RPMI7951 (cell line): ENCODE results near the gene C11orf98. TPM values are rescaled to one million over a fixed set of nuclear protein-coding genes. Genes with fewer than 3 reads are reported as not detected.
"Not testable (repeated sequence)": the region's sequence is repeated elsewhere in the genome, so short reads cannot be mapped to it uniquely, and the experiment has no call there.

Experiments
- DNase-seq: peaks from one replicate; pipeline ENCODE4 v3.0.0-alpha.2; 2012; ENCODE audit warnings: low read depth
- total RNA-seq: library from RNA; depleted of rRNA; stranded (reverse); fragments of >200 nt; shearing (Covaris generic); gene quantifications from 2 replicates; pipeline ENCODE4 v1.2.3, GENCODE V29; 2014

Gene C11orf98
- total RNA-seq, 1 experiment from 2014 or later, result 69.0 TPM

GRCh38 chr11:62682518-62682917, 17.5 kb upstream of the C11orf98 start:
- DNase-seq, result no peak

DNA sequence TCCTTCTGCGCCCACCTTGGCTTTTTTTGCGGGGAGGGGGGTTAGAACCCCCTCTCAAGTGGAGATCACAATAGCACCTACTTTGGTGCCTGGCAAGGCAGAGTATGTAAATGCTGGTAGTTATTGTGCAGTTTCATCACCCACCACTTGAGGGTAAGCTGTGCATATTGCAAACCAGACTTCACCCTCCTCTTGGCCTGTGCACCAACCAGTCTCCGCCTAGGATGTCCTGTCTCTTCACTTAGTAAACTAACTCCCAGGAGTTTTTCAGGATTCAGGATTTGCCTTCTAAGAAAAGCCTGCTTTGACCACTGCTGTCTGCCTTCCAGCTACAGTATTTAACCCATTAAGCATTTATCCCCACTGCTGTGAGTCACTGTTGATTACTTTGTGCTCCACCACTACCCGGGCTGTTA, 15.8 kb upstream of the C11orf98 start:
- peak; percentile 84 for DNase-seq

GRCh38 chr11:62678770-62679696, 14.0 kb upstream of the C11orf98 start, which contains the start of gene UBXN1:
TSS of gene UBXN1 (minus strand) at chr11:62679073. CDS start at chr11:62678923, 150 bp downstream.
- DNase-seq, result peak; percentile 89

DNA sequence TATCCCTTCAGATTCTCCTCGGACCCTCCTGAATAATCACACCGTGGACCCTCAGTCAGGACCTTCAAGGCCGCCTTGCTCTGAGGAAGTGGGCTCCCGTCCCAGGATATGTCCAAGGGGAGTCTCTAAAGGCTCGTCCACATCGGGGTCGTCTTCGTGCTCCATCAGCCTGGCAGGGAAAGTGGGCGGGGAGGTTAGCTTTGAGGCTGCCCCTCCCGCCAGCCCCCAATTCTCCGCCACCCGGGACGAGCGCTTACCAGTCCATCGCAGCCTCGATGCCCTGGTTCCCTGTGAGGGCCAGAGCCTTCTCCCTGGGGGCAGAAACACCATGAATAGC, 13.4 kb upstream of the C11orf98 start:
- no peak for DNase-seq

GRCh38 chr11:62677714-62678113, 12.7 kb upstream of the C11orf98 start:
- DNase-seq, result no peak

GRCh38 chr11:62677156-62677555, 12.1 kb upstream of the C11orf98 start:
- DNase-seq, result no peak

DNA sequence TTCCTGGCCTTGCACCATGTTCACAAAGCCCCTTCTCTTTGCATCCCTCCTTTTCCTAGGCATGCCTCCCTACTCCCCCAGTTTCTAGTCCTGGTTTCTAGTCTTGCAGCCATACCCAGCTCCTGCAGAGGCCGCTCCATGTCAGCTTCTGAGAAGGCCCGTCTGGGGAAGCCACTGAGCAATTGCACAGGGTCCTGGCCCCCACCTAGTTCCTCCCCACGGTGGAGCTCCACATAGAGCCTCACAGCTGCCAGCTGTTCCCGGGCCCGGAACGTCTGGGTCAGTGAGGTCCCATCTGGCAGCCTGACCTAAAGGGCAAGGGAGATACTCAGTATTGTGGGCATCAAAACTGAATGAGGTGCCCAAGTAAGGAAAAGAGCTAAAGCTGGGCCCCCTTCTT, 11.7 kb upstream of the C11orf98 start:
- no peak for DNase-seq

GRCh38 chr11:62675415-62675814, 10.4 kb upstream of the C11orf98 start:
- not testable (repeated sequence) for DNase-seq

DNA sequence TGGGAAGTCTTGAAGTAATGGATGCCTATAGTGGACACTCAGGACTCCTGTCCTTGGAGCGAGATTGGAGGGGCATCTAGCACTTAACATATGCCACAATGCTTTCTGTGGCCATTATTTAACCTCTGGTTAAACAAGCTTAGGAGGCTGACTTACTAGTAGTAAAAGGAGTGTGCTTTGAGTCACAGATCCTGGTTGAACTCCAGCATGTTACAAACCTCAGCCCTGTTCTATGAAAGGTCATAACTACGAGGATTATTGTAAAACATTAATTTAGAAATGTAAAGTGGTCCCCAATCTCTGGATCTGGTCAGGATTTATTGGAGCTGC, 8.2 kb upstream of the C11orf98 start:
- no peak for DNase-seq

DNA sequence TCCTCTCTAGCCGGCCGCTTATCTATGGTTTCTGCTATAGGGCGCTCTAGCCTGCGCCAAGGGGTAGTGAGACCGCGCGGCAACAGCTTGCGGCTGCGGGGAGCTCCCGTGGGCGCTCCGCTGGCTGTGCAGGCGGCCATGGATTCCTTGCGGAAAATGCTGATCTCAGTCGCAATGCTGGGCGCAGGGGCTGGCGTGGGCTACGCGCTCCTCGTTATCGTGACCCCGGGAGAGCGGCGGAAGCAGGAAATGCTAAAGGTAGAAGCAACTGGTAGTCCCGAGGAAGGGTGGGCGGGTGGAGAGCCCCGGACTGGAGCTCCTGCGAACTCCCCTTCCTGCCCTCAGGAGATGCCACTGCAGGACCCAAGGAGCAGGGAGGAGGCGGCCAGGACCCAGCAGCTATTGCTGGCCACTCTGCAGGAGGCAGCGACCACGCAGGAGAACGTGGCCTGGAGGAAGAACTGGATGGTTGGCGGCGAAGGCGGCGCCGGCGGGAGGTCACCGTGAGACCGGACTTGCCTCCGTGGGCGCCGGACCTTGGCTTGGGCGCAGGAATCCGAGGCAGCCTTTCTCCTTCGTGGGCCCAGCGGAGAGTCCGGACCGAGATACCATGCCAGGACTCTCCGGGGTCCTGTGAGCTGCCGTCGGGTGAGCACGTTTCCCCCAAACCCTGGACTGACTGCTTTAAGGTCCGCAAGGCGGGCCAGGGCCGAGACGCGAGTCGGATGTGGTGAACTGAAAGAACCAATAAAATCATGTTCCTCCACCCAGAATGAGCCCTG, 6.8 kb upstream of the C11orf98 start, which contains the start of the genes LBHD1 and UQCC3:
LBHD1 (minus strand) TSS at position 660 of the 782 bp plus-strand sequence. CDS start 2,236 bp downstream, outside the sequence.
UQCC3 (plus strand) TSS at position 66 of the 782 bp plus-strand sequence; CDS start at position 139, 73 bp downstream.
- DNase-seq, result peak; percentile 90

DNA sequence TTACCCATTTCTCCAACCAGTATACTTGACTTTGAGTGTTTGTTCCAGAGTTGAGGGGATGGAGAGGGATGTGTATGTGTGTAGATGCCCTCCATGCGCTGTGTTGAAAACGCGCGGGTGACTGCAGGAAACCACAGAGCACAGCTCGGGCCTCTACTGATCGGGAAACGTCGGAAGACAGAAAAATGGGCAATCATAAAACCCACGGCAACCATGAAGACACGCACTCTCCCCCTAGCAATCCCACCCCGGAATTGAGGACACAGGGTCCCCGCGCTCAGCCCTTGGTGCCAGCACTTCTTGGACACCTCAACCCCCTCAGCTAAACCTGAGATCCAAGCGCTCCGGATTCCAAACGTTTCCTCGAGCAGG, 6.2 kb upstream of the C11orf98 start:
- DNase-seq, result no peak

DNA sequence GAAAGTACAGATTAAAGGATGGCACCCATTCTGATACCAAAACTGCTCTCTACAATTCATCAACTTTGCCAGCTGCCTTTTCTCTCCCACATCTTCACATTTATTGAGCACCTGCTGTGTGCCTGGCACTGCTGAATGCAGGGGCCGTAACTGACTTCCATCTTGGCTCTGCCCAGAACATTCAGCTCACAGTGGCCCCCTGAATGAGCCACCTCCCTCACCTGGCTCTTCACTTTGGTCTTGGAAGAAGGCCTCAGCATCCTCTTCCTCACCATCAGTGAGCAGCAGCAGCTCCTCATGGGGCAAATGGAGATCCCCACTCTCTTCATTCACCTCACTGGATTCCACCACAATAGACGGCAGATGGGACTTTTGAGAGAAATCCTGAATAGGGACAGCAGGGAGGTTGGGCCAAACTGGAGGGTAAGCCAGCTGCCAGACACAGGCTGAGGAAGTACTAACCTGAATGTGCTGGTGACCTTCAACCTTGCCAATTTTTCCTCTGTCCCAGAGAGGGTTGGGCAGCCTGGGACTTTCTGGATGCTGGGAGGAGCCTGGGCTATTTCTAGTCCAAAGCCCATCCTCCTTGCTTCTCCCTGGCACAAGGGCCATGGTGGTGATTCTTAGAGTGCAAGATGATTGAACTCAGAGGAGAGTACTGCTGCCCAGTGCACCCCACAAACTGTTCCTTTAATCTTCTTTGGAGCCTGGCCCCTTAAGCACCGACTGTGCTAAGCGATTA, 4.6 kb upstream of the C11orf98 start:
- DNase-seq, result no peak

GRCh38 chr11:62667460-62667859, 2.5 kb upstream of the C11orf98 start:
- DNase-seq, result no peak

DNA sequence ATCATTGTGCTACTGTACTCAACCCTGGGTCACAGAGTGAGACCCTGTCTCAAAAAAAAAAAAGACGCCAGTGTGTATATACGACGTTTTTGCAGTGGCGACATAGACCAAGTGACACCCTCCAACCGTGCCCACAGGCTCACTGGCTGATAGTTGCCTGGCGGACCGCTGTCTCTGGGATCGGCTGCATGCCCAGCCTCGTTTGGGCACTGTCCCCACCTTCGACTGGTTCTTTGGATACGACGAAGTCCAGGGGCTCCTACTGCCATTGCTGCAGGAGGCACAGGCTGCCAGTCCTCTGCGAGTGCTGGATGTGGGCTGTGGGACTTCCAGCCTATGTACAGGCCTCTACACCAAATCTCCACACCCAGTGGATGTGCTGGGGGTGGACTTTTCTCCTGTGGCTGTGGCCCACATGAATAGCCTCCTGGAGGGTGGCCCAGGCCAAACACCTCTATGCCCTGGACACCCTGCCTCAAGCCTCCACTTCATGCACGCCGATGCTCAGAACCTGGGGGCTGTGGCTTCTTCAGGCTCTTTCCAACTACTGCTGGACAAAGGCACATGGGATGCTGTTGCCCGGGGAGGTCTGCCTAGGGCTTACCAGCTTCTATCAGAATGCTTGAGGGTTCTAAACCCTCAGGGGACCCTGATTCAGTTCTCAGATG, 1.4 kb upstream of the C11orf98 start:
- DNase-seq, result no peak

DNA sequence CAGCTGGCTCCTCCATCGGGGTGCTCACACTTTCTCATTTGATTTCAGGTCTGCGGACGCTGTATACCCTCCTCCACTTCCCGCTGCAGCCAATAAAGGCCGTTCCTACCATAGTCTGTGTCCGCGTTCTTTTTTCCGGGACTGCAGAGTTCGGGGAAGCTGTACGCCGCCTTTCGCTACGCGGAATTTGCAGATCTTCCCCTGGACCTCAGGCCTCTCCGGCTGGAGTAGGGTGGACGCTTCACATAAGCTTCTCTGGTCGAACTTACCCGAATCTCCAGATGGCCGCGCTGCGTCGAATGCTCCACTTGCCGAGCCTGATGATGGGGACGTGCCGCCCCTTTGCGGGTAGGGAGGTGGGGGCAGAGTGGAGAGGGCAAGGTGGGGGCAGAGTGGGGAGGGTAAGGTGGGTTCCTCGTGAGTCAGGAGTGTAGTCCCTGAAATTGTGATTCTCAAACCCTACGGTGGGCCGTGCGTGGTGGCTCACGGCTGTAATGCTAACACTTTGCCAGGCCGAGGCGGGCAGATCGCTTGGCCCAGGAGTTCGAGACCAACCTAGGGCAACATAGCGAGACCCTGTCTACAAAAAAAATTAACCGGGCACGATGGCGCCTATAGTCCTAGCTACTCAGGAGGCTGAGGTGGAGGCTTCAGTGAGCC, 719 bp upstream of the C11orf98 start:
- DNase-seq, result peak; percentile 62

GRCh38 chr11:62664405-62665074, 470 bp downstream of the C11orf98 start:
- peak; percentile 52 for DNase-seq

- DNase-seq, result no peak
Measured at GRCh38 chr11:62656796-62657429, 8.1 kb downstream of the C11orf98 start.

DNA sequence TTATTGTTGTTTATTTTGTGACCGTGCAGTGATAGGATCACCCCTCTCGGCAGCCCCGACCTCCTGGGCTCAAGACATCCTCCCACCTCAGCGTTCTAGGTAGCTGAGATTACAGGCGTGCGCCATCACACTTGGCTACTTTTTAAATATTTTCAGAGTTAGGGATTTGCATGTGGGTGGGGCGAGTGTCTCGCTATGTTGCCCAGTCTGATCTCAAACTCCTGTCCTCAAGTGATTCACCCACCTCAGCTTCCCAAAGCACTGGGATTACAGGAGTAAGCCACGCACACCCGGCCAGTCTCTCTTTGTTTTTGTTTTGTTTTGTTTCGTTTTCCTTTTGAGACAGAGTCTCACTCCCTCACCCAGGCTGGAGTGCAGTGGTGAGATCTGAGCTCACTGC, 10.7 kb downstream of the C11orf98 start:
- DNase-seq, result no peak

DNA sequence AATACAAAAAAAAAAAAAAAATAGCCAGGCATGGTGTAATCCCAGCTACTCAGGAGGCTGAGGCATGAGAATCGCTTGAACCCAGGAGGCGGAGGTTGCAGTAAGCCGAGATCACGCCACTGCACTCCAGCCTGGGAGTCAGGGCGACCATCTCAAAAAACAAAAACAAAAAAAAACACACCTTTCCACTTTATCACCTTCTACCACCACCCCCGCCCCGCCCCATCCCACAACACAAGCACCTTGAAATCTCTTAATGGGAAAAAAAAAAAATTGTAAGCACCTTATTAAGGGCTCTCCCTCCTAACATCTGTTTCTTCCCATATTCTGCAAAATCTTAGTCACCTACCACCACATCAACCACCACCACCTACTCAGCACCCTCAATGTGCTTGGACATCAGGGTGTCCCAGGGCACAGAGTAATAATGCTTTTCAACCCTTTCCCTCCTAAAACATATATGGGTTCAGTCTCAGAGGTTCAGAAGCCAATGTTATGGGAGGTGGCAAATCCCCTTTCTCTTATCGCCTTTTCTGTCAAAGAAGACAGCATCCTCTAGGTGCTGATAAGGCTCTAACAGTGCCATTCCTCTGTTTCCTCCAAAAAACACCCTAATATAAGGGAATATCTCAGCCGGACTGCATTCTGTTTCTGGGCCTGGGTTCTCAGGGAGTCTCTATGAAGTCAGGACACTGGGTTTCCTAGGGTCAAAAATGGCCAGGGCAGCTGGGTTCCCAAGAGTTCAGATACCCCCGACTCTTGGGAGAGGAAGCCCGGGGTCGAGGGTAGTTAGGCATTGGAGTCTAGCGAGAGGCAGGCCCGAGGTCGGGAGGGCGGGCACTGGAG, 12.6 kb downstream of the C11orf98 start:
- DNase-seq, result no peak
